B cell (primary cell): ENCODE measurements around the gene MIER3. TPM values are rescaled to one million over a fixed set of nuclear protein-coding genes. Genes with fewer than 3 reads are reported as not detected.

Experiments
- ATAC-seq: fragments of 200-7000 bp; cut with Tn5 transposase; one replicate; pipeline ENCODE4 v1.10.0; 2021; ENCODE audit warnings: low read depth, mild to moderate bottlenecking, moderate number of reproducible peaks, moderate library complexity
- CTCF ChIA-PET: fragments of 350-600 bp; sonication (Branson Sonifier 250); formaldehyde crosslinking; loops from one replicate; lab custom pipeline; 2021; ENCODE audit warnings: antibody characterized with exemption, inconsistent platforms; lab: Charles Lee
- POLR2A ChIA-PET: fragments of 350-600 bp; sonication (Branson Sonifier 250); formaldehyde crosslinking; loops from one replicate; lab custom pipeline; 2021; ENCODE audit warnings: antibody characterized with exemption; lab: Charles Lee
- DNase-seq: peaks from one replicate; pipeline ENCODE4 v3.0.0; 2013
- H2AFZ ChIP-seq: 2 replicates; pipeline ENCODE4 v1.6.1; 2012; ENCODE audit warnings: mild to moderate bottlenecking, low read depth, low read length; ENCODE audit not compliant: insufficient read depth, poor library complexity, severe bottlenecking
- H3K27ac ChIP-seq, 2 donors: 1 replicate in 1 of 2; 2 replicates in 1 of 2; pipeline ENCODE4 v1.5.1; 2012 to 2013; ENCODE audit warnings: low read length in 2 of 2, mild to moderate bottlenecking in 2 of 2, moderate library complexity in 1 of 2
- H3K27me3 ChIP-seq, 4 experiments: fragments of 200-600 bp in 1 of 4; sonication (generic) in 1 of 4; replicated peaks in 1 of 4; 1 replicate in 2 of 4; 2 replicates in 2 of 4; pipeline versions ENCODE4 v1.6.1 to v1.7.0; 2013 to 2016; ENCODE audit warnings: low read length in 3 of 4, mild to moderate bottlenecking in 2 of 4, mixed read lengths in 1 of 4, moderate library complexity in 1 of 4; ENCODE audit not compliant: insufficient read depth in 4 of 4, control insufficient read depth in 3 of 4; ENCODE audit errors: control extremely low read depth in 1 of 4
- H3K36me3 ChIP-seq, 2 experiments: replicated peaks in 1 of 2; 1 replicate in 1 of 2; 2 replicates in 1 of 2; pipeline versions ENCODE4 v1.6.1 to v1.7.1; 2013; ENCODE audit warnings: low read length in 1 of 2; ENCODE audit not compliant: insufficient read depth in 2 of 2, control insufficient read depth in 1 of 2; ENCODE audit errors: control extremely low read depth in 1 of 2, extremely low read depth in 1 of 2
- H3K4me1 ChIP-seq, 2 donors: fragments of 200-600 bp in 1 of 2; sonication (generic) in 1 of 2; 1 replicate in 1 of 2; 2 replicates in 1 of 2; pipeline versions ENCODE4 v1.5.1 to v1.6.1; 2013 to 2017; ENCODE audit warnings: low read length in 2 of 2; ENCODE audit not compliant: control insufficient read depth in 2 of 2, insufficient read depth in 2 of 2
- H3K4me2 ChIP-seq: replicated peaks from 2 replicates; pipeline ENCODE3; 2012; ENCODE audit warnings: mild to moderate bottlenecking, low read depth, low read length; ENCODE audit not compliant: poor library complexity, severe bottlenecking
- H3K4me3 ChIP-seq, 5 experiments: fragments of 200-600 bp in 1 of 5; sonication (generic) in 1 of 5; 1 replicate in 3 of 5; 2 replicates in 2 of 5; pipeline versions ENCODE4 v1.5.1 to v1.7.0; 2011 to 2016; ENCODE audit warnings: low read length in 4 of 5, mild to moderate bottlenecking in 4 of 5, low read depth in 2 of 5, control low read depth in 1 of 5, moderate library complexity in 1 of 5; ENCODE audit not compliant: insufficient read depth in 1 of 5; ENCODE audit errors: control extremely low read depth in 1 of 5, extremely low read depth in 1 of 5
- H3K79me2 ChIP-seq: fragments of 200-600 bp; sonication (generic); one replicate; pipeline ENCODE4 v1.6.0; 2016; ENCODE audit warnings: low read length; ENCODE audit not compliant: control insufficient read depth, insufficient read depth
- H3K9ac ChIP-seq: fragments of 200-600 bp; sonication (generic); 2 replicates; pipeline ENCODE4 v1.6.1; 2017; ENCODE audit warnings: mild to moderate bottlenecking, low read length, moderate library complexity
- H3K9me3 ChIP-seq, 3 donors: one replicate each; pipeline versions ENCODE4 v1.6.1 to v1.7.1; 2013; ENCODE audit warnings: low read length in 2 of 3; ENCODE audit not compliant: control insufficient read depth in 2 of 3, insufficient read depth in 1 of 3; ENCODE audit errors: control extremely low read depth in 1 of 3
- H4K20me1 ChIP-seq: 2 replicates; pipeline ENCODE4 v1.6.0; 2012; ENCODE audit warnings: mild to moderate bottlenecking, low read length; ENCODE audit not compliant: insufficient read depth, control insufficient read depth, poor library complexity, severe bottlenecking
- H3K27ac Mint-ChIP-seq: one replicate; pipeline ENCODE4 v1.8.0; 2021; ENCODE audit warnings: mixed read lengths
- H3K27me3 Mint-ChIP-seq: one replicate; pipeline ENCODE4 v1.8.0; 2021; ENCODE audit warnings: mixed read lengths
- H3K4me1 Mint-ChIP-seq: one replicate; pipeline ENCODE4 v1.8.0; 2021; ENCODE audit warnings: mixed read lengths
- H3K4me3 Mint-ChIP-seq: one replicate; pipeline ENCODE4 v1.8.0; 2021; ENCODE audit warnings: mixed read lengths
- H3K9me3 Mint-ChIP-seq: one replicate; pipeline ENCODE4 v1.8.0; 2022; ENCODE audit warnings: mixed read lengths; ENCODE audit not compliant: insufficient read depth
- EZH2 ChIP-seq: IDR thresholded peaks from 2 replicates; pipeline ENCODE4 v1.6.1; 2012; ENCODE audit warnings: borderline replicate concordance, low read depth, mild to moderate bottlenecking, moderate library complexity, low read length; ENCODE audit not compliant: insufficient read depth, poor library complexity, severe bottlenecking
- WGBS: methylation state at CpG from one replicate; pipeline ENCODE4 v1.1.5; 2013; ENCODE audit warnings: missing lambda C conversion rate; ENCODE audit not compliant: insufficient coverage; 5-methylcytosine and 5-hydroxymethylcytosine counted together
- intact Hi-C: fragments of 100-400 bp; cut with micrococcal nuclease; formaldehyde crosslinking; loops from one replicate; pipeline ENCODE4 v1.10.0; 2022
- polyA plus RNA-seq: library from polyadenylated mRNA; depleted of rRNA; stranded (reverse); fragments of >200 nt; gene quantifications from 2 replicates; pipeline ENCODE4 v1.2.3, GENCODE V29; 2012
- total RNA-seq, 2 donors: library from RNA; stranded (reverse); fragments of 120-200 nt in 1 of 2; gene quantifications; 1 replicate in 1 of 2; 2 replicates in 1 of 2; pipeline versions ENCODE4 v1.2.3 to v1.2.4, GENCODE V29; 2013 to 2022
- TF ChIP-seq, protein P1 (sequence below): fragments of 200-600 bp; IDR thresholded peaks from one replicate; pipeline ENCODE4 v1.8.0; 2022; ENCODE audit warnings: antibody characterized with exemption, mild to moderate bottlenecking

MIER3 gene
- total and polyA plus RNA-seq, 2 donors (not counting 1 experiment from before 2014, with no cell fraction given): 5.8 to 25.9 TPM

DNA sequence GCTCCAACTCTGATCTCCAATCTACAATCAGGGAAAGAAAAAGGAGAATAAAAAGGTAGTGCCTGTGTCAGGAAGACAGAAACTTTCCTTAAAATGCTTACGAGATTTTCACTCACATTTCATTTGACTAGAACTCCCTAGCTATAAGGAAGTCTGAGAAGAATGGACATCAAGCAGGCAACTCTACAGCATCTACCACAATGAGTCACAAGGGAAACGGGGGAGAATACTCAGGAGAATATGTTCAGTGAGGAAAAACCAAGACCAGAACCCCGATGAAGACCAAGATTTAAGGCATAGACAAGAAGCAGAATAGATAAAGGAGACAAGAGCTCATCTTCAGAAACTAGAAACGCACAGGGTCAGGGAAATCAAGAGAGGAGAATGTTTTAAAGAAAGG, 51.5 kb downstream of the MIER3 start:
- Mint-ChIP-seq H3K27ac (no peak overlapping the region), H3K9me3 (no peaks in the 10 kb centered on the region), H3K27me3 (no peaks in the 10 kb centered on the region), H3K4me1 (no peaks in the 10 kb centered on the region), H3K4me3 (no peak overlapping the region)
- WGBS: 45% methylated on average over 3 of the region's 4 CpGs
- Histone ChIP-seq H3K4me1 (peaks cover 4 to 8% of the 10 kb centered on the region in 2 donors), H2AFZ (no peak overlapping the region), H3K4me3 (no peak overlapping the region), H3K27me3 (no peaks in the 10 kb centered on the region), H3K36me3 (peaks cover 2 to 9% of the 10 kb centered on the region in 2 experiments), H4K20me1 (no peaks in the 10 kb centered on the region), H3K79me2 (no peaks in the 10 kb centered on the region), H3K9me3 (no peaks in the 10 kb centered on the region), H3K27ac (no peak overlapping the region), H3K9ac (no peak overlapping the region), H3K4me2 (peak overlapping the region; percentile 16)
- intact Hi-C loops: loop anchor here (2.0 kb wide), 1 partner anchor 130 kb away; no protein-coding TSS in a partner anchor
- ATAC-seq: no peak
- TF ChIP-seq, protein P1, sequence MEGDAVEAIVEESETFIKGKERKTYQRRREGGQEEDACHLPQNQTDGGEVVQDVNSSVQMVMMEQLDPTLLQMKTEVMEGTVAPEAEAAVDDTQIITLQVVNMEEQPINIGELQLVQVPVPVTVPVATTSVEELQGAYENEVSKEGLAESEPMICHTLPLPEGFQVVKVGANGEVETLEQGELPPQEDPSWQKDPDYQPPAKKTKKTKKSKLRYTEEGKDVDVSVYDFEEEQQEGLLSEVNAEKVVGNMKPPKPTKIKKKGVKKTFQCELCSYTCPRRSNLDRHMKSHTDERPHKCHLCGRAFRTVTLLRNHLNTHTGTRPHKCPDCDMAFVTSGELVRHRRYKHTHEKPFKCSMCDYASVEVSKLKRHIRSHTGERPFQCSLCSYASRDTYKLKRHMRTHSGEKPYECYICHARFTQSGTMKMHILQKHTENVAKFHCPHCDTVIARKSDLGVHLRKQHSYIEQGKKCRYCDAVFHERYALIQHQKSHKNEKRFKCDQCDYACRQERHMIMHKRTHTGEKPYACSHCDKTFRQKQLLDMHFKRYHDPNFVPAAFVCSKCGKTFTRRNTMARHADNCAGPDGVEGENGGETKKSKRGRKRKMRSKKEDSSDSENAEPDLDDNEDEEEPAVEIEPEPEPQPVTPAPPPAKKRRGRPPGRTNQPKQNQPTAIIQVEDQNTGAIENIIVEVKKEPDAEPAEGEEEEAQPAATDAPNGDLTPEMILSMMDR: no peak
- TF ChIP-seq EZH2: no peak
- ChIA-PET CTCF (interaction anchor here (0.6 to 8.6 kb wide), 28 partner anchors 8 to 1560 kb away, joined by 3 to 138 read pairs (median 4); partner anchors contain the start of gene SETD9), POLR2A (no interaction called here)
- no peak for DNase-seq

DNA sequence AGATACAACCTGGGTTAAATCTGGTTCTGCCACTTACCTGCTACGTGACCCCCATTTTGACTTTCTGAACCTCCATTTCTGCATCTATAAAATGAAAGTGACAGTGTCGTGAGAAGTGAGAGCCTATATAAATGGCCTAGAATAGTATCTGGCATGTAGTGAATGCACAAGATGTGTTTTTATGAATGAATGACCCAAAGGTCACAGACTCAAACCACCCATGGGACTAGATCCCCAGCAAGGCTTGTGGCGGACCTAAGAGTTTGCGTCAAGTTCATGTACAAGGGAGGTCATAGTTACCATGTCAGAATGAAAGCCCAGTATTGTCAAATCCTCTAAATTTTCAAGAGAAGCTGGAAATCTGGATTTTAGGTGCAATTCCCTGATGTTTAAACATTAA, 53.7 kb downstream of the MIER3 start:
- TF ChIP-seq, protein P1: no peak
- TF ChIP-seq EZH2: no peak

More for the DNA sequence above, 53.7 kb downstream of the MIER3 start:
- ATAC-seq (no peak), DNase-seq (no peak)
- Histone ChIP-seq H3K27ac (no peak overlapping the region), H3K36me3 (peaks cover 3 to 27% of the 10 kb centered on the region in 2 experiments), H3K4me2 (no peak overlapping the region), H3K9ac (no peak overlapping the region), H3K4me1 (peaks cover 9 to 16% of the 10 kb centered on the region in 2 donors), H3K9me3 (no peaks in the 10 kb centered on the region), H3K27me3 (no peaks in the 10 kb centered on the region), H4K20me1 (peaks cover 5% of the 10 kb centered on the region), H2AFZ (no peak overlapping the region), H3K4me3 (no peak overlapping the region), H3K79me2 (no peaks in the 10 kb centered on the region)
- intact Hi-C loops: no loop called here
- Mint-ChIP-seq H3K9me3 (no peaks in the 10 kb centered on the region), H3K4me1 (peaks cover 5% of the 10 kb centered on the region), H3K27ac (peak overlapping the region; percentile 62), H3K27me3 (no peaks in the 10 kb centered on the region), H3K4me3 (no peak overlapping the region)
- POLR2A ChIA-PET: interaction anchor here (0.9 kb wide), 1 partner anchor 364 kb away, joined by 9 read pairs; no protein-coding TSS in a partner anchor
- CTCF ChIA-PET: interaction anchor here (0.6 to 8.6 kb wide), 9 partner anchors 18 to 634 kb away, joined by 3 to 138 read pairs (median 5); no protein-coding TSS in a partner anchor
- 80% methylated on average over 1 of the region's 4 CpGs for WGBS
